AG10803 (cell line): ENCODE measurements around the gene MSI2.

ENCODE experiments used
- DNase-seq: peaks from one replicate; pipeline ENCODE4 v3.0.0; 2010; ENCODE audit warnings: low read depth
- H3K4me3 ChIP-seq: 2 replicates; pipeline ENCODE4 v1.5.1; 2011; ENCODE audit warnings: mild to moderate bottlenecking, low read length, control low read depth
- TF ChIP-seq, protein P1 (sequence below): conservative IDR thresholded peaks from 2 replicates; pipeline ENCODE4 v1.5.1; 2011; ENCODE audit warnings: mild to moderate bottlenecking, low read length, control low read depth, inconsistent platforms

The MSI2 gene

DNA sequence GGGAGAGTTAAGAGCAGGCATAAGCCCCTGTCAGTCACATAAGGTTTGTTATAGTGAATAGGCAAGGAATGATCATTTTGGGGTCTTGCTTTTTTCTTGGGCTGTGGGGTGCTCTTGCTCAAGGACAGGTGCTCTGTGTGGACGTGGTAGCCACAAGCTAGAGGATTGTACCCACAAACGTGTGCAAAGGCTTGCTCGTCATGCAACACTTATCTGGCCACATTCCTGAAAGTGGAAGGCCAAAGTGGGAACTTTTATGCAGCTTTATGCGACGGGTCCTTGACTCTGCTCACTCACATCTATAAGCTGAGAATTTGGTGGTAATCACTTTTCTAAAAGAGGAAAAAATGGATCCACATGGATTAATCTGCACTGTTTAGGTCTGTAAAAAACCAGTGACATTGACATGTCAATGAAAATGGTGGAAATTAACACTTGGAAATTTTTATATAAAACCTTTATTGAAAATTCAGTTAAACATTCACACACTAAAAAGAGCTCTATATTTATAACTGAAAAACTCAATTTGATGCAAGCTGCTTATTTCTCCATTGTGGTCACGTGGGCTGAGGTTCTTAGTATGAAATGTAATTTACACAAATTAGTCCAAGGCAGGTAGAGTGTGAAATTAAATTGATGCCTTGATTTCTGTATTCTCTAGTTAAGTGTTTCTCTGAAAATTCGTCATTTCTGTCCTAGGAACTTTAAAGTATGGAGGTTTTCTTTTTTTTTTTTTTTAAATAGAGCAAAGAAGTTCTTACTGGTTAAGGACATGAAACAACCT, 162.3 kb downstream of the MSI2 start:
- DNase-seq: no peak
- H3K4me3 ChIP-seq: no peak overlapping the region
- TF ChIP-seq, protein P1, sequence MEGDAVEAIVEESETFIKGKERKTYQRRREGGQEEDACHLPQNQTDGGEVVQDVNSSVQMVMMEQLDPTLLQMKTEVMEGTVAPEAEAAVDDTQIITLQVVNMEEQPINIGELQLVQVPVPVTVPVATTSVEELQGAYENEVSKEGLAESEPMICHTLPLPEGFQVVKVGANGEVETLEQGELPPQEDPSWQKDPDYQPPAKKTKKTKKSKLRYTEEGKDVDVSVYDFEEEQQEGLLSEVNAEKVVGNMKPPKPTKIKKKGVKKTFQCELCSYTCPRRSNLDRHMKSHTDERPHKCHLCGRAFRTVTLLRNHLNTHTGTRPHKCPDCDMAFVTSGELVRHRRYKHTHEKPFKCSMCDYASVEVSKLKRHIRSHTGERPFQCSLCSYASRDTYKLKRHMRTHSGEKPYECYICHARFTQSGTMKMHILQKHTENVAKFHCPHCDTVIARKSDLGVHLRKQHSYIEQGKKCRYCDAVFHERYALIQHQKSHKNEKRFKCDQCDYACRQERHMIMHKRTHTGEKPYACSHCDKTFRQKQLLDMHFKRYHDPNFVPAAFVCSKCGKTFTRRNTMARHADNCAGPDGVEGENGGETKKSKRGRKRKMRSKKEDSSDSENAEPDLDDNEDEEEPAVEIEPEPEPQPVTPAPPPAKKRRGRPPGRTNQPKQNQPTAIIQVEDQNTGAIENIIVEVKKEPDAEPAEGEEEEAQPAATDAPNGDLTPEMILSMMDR: no peak

DNA sequence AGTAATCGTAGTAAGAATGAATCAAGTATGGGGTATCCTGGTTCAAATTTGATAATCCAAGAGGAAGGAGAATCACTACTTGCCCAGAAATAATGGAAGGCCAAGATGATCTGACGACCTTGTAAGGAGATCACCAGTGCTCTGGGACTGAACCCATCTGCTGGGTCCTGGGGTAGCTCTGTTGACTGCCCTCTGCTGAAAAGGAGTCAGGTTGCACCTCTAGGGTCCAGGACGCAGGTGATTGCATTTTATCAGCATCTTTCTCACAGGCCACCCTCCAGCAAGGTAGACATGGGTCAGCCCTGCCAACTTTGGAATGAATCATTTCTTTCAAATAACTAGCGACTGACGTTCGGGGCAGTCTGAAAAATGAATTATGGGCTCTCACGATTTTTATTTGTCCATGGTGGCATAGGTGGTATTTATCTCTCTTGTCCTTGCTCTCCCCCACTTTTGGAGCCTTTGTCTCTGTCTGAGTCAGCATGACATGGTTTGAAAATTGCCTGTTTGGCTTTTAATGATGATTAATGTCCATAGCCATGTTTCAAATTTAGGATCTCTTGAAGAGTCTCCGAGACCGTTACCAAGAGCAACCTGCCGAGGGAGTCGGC, 163.7 kb downstream of the MSI2 start:
- TF ChIP-seq, protein P1: no peak
- no peak for DNase-seq
- H3K4me3 ChIP-seq: no peak overlapping the region

DNA sequence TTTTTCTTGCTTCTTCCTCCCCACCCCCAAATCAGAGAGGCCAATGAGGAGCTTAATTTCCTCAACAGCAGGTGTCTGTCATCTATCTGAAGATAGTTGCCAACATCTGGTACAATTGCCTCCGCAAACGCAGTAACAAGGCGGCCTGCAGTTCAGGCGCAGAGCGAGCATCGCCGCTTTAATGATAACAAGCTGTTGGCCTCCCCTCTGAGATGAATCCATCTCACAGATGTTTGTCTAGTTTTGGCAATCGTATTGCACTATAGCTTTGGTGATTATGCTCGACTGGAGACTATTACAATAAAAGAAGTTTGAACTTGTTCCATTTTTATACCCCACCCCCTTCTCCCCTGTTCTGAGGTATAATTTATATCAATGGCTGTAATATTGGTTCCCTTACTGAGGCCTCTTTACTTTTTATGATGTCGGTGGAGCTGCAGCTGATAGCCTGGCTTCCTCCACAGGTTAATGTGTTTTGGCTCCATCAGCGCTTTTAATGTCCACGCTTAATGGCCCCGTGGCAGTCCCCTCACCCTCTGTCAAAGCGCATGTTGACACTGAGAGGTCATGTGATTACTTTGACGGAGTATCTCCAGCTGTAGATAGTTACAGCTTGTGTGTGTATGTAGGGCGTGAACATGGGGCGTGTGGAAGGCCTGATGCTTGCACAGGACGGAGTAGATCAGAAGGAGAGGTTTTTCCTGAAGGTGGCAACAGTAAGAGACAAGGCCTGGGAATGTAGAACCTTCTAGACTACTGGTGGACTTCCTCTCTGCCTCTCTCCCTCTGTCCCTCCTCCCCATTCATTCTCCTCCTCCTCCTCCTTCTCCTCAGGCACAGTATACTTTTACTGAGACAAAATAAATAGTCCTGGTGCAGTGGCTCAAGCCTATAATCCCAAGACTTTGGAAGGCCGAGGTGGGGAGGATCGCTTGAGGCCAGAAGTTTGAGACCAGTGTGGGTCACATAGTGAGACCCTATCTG, 164.7 kb downstream of the MSI2 start:
- TF ChIP-seq, protein P1: no peak
- peak; percentile 54 for DNase-seq
- no peak overlapping the region for H3K4me3 ChIP-seq

DNA sequence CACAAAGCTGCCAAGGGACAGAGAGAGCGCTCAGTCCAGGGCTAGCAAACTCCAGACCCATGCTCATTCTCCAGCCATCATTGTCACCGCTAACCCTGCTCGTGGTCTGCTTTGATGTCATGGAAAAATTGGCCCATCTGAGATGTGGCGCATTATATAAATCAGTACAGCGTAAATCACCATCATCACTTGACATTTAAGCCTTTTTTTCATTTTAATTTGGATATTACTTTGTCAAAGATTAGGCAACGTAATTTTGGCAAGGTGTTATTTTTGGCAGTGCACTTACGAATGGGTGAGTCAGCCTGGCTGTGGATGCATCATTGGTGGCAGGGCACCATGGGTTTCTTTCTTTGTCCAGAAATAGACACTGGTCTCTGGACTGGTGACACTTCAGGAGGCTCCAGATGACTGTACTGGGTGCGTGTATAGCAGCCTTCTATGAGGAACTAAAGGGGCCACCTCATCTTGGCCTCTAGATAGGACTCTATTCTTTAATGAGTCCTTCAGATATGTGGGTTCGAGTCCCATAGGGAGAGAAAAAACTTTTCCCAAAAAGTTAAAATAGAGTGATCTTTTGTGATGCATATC, 166.3 kb downstream of the MSI2 start:
- H3K4me3 ChIP-seq: no peak overlapping the region
- TF ChIP-seq, protein P1: no peak
- peak; percentile 60 for DNase-seq

DNA sequence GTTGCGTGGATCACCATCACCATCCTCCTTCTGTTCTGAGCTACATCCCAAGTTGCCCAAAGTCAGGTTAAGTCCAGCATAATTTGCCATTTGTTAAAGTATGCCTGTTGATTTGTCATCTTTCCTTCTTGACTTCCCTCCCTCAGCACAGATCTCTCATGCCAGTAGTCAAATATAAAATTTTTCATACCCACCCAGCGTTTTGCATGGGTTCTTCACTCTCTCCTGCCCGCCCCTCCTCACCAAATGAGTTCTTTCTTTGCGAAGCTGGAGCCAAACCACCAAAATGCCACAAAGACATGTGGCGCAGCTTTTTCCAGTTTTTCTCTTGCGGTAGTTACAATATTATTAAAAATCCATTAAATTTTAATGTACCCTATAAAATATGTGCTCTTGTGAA, 167.2 kb downstream of the MSI2 start:
- TF ChIP-seq, protein P1: no peak
- no peak for DNase-seq
- no peak overlapping the region for H3K4me3 ChIP-seq

DNA sequence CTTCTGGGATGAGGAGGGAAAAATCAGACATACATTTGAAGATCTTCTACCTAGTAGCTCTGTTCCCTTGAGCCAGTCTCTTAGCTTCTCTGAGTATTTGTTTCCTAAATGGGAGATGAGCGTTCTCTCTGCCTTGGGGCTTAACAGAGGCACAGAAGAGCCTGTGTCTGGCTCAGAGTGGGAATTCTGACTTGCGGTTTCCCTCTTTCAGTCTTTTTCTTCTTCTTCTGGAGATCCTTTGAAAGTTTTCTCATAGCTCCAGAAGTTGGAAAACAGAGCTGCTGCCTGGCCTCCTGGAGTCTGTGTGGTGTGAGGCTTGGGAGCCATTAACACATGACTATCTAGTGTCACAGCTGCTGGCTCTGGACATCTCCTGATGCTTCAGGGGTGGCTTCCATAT, 167.9 kb downstream of the MSI2 start:
- H3K4me3 ChIP-seq: no peak overlapping the region
- TF ChIP-seq, protein P1: no peak
- DNase-seq: no peak
